ENCODE data around the gene OR2T35. TPM values are rescaled to one million over a fixed set of nuclear protein-coding genes. Genes with fewer than 3 reads are reported as not detected.

The OR2T35 gene, protein sequence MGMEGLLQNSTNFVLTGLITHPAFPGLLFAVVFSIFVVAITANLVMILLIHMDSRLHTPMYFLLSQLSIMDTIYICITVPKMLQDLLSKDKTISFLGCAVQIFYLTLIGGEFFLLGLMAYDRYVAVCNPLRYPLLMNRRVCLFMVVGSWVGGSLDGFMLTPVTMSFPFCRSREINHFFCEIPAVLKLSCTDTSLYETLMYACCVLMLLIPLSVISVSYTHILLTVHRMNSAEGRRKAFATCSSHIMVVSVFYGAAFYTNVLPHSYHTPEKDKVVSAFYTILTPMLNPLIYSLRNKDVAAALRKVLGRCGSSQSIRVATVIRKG
- not detected in 2 replicates for total RNA-seq

GRCh38 chr1:248645178-248645577 lies at the start of gene OR2T35:
OR2T35 (minus strand) TSS chr1:248645278; CDS start chr1:248639258, 6,020 bp downstream.

DNA sequence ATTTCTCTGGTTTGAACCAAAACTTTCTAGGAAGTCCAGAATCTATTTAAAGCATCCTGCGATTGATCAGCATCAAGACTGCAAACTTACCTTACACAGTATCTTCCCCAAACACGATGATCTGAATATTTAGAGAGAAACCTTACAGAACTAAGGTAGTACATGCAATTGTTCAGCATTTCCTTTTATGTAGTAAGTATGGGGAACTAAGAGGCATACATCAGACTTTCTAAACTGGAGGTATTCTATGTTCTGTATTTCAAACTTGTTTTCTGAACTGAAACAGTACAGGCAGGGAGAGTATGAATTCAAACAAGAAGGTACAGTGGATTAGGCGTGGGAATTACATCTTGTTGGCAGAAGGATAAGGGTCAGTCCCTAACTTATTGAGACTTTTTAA lies 10.3 kb upstream of the OR2T35 start, which contains the start of gene OR2T27:
TSS of gene OR2T27 (minus strand) at position 175 of the 400 bp plus-strand sequence. CDS start 4,644 bp downstream, outside the sequence.

GRCh38 chr1:248634991-248635390 lies 10.1 kb downstream of the OR2T35 start, which contains the start of gene OR2T11:
OR2T11 (minus strand) TSS chr1:248635091; CDS start chr1:248627128, 7,963 bp downstream.

GRCh38 chr1:248597589-248597988 lies 47.5 kb downstream of the OR2T35 start, which contains the start of gene OR2T10:
OR2T10 (minus strand) TSS chr1:248597700; CDS start chr1:248593768, 3,932 bp downstream.

Small RNA genes lying within 50 kb of the gene (small RNA-seq; reads per million reads assigned to genes)
- not detected for gene RF00019 (ENCODE audit: low replicate concordance)

Other genes with a start within 250 kb of the OR2T35 start
- not detected in 2 replicates for gene OR2T1, start 242.2 kb downstream of the OR2T35 start, total RNA-seq
- gene OR2T2, start 199.6 kb downstream of the OR2T35 start, total RNA-seq, result not detected in 2 replicates
- gene OR2T3, start 171.9 kb downstream of the OR2T35 start, total RNA-seq, result not detected in 2 replicates
- gene OR2T5, start 156.7 kb downstream of the OR2T35 start, total RNA-seq, result not detected in 2 replicates
- under 0.01 TPM in 1 of 2 replicates, not detected in the other for gene OR2G6, start 137.2 kb downstream of the OR2T35 start, total RNA-seq
- gene OR2T29, start 82.5 kb downstream of the OR2T35 start, total RNA-seq, result not detected in 2 replicates
- gene OR2T34, start 70.5 kb downstream of the OR2T35 start, total RNA-seq, result not detected in 2 replicates
- under 0.01 TPM in 1 of 2 replicates, not detected in the other for gene OR2T10, start 47.6 kb downstream of the OR2T35 start, total RNA-seq
- not detected in 2 replicates for gene OR2T11, start 10.2 kb downstream of the OR2T35 start, total RNA-seq
- not detected in 2 replicates for gene OR2T27, start 10.2 kb upstream of the OR2T35 start, total RNA-seq
- not detected in 2 replicates for gene OR14I1, start 57.5 kb upstream of the OR2T35 start, total RNA-seq
- gene LYPD8, start 110.5 kb upstream of the OR2T35 start, total RNA-seq, result 0.14 TPM in 1 of 2 replicates, not detected in the other
- 29.3 and 42.7 TPM in 2 replicates for gene SH3BP5L, start 180.6 kb upstream of the OR2T35 start, total RNA-seq
- gene ZNF672, start 192.9 kb upstream of the OR2T35 start, total RNA-seq, result 22.1 and 24.8 TPM in 2 replicates
- 9.6 and 21.2 TPM in 2 replicates for gene ZNF692, start 213.8 kb upstream of the OR2T35 start, total RNA-seq